HEK293T (cell line): ENCODE data around the gene ADAMTS17.

Experiments
- BHLHE40 ChIP-seq: fragments of 450-650 bp; IDR thresholded peaks from 2 replicates; pipeline ENCODE4 v1.6.1; 2016; ENCODE audit warnings: mild to moderate bottlenecking, moderate library complexity, borderline replicate concordance
- ELF4 ChIP-seq: fragments of 450-650 bp; IDR thresholded peaks from 2 replicates; pipeline ENCODE4 v1.6.1; 2017; ENCODE audit warnings: antibody characterized with exemption
- FOXA1 ChIP-seq: fragments of 450-650 bp; IDR thresholded peaks from 2 replicates; pipeline ENCODE4 v1.6.1; 2016; ENCODE audit warnings: mild to moderate bottlenecking
- FOXK2 ChIP-seq: fragments of 450-650 bp; IDR thresholded peaks from 2 replicates; pipeline ENCODE4 v1.6.1; 2016; ENCODE audit warnings: mild to moderate bottlenecking
- HDGF ChIP-seq: fragments of 450-650 bp; IDR thresholded peaks from 2 replicates; pipeline ENCODE4 v1.6.1; 2017; ENCODE audit warnings: antibody characterized with exemption, borderline replicate concordance
- NFRKB ChIP-seq: fragments of 450-650 bp; IDR thresholded peaks from 2 replicates; pipeline ENCODE4 v1.6.1; 2016; ENCODE audit warnings: mild to moderate bottlenecking, moderate library complexity
- PKNOX1 ChIP-seq: fragments of 450-650 bp; IDR thresholded peaks from 2 replicates; pipeline ENCODE4 v1.6.1; 2016
- SP1 ChIP-seq: fragments of 450-650 bp; IDR thresholded peaks from 2 replicates; pipeline ENCODE4 v1.6.1; 2017
- SUZ12 ChIP-seq: fragments of 450-650 bp; IDR thresholded peaks from 2 replicates; pipeline ENCODE4 v1.6.1; 2016; ENCODE audit warnings: mild to moderate bottlenecking

DNA sequence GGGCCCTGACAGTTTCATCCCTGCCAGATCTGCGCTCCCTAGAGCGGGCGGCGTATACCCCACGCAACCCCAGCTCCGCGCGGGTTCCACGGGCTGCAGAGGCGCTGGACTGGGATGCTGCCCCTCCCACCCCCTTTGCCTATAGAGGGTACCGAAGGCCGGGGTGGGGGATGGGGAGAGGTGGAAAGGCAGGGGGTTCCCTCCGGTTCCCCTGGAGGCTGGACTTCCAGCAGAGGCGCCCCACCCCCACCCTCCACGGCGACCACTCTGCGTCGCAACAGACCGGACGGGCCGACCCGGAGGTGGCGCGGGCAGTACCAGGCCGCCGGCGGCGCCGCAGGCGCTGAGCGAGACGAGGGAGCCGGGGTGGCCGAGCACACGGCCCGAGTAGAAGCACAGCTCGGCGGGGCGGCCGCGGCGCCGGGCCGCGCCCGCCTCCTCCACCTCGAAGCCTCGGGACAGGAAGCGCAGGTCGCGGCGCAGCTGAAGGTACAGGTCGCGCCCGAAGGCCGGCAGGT is 995 bp downstream of the ADAMTS17 start:
- TF ChIP-seq SUZ12 (no peak), NFRKB (no peak), FOXA1 (no peak), HDGF (no peak), ELF4 (no peak), BHLHE40 (no peak), PKNOX1 (no peak), FOXK2 (no peak), SP1 (no peak)
